BLaER1 treated with 17β-estradiol and CSF1 and Interleukin-3, amounts not matched to agents 10 nM and 100 nM (cell line): ENCODE measurements around the gene SLC30A1.

ENCODE experiments used
- H3K27ac ChIP-seq, 11 experiments: shearing (Covaris generic); formaldehyde crosslinking; 2 replicates each; pipeline ENCODE4 v1.8.1; 2022
- H3K27me3 ChIP-seq, 11 experiments: shearing (Covaris generic); formaldehyde crosslinking; 2 replicates each; pipeline ENCODE4 v1.8.1; 2022
- H3K36me3 ChIP-seq, 11 experiments: shearing (Covaris generic); formaldehyde crosslinking; 2 replicates each; pipeline ENCODE4 v1.8.1; 2022
- H3K4me1 ChIP-seq, 10 experiments: shearing (Covaris generic); formaldehyde crosslinking; 2 replicates each; pipeline ENCODE4 v1.8.1; 2022
- H3K4me2 ChIP-seq, 11 experiments: shearing (Covaris generic); formaldehyde crosslinking; 2 replicates each; pipeline ENCODE4 v1.8.1; 2022
- H3K4me3 ChIP-seq, 10 experiments: shearing (Covaris generic); formaldehyde crosslinking; 2 replicates each; pipeline ENCODE4 v1.8.1; 2022
- H3K9ac ChIP-seq, 11 experiments: shearing (Covaris generic); formaldehyde crosslinking; 2 replicates each; pipeline ENCODE4 v1.8.1; 2022
- H3K9me3 ChIP-seq, 11 experiments: shearing (Covaris generic); formaldehyde crosslinking; replicated peaks in 1 of 11; 2 replicates each; pipeline ENCODE4 v1.8.1; 2022
- H4K20me1 ChIP-seq, 11 experiments: shearing (Covaris generic); formaldehyde crosslinking; 2 replicates each; pipeline ENCODE4 v1.8.1; 2022
- Cebpa-rat ChIP-seq, 11 experiments: shearing (Covaris generic); IDR thresholded peaks; 2 replicates each; pipeline ENCODE4 v1.8.1; 2022

Gene SLC30A1

GRCh38 chr1:211538287-211538686, 40.7 kb downstream of the SLC30A1 start:
- Histone ChIP-seq H3K4me2 (no peak overlapping the region), H3K9ac (no peak overlapping the region), H3K9me3 (peaks cover 9 to 21% (median 16%) of the 10 kb centered on the region in 11 experiments; a peak in 21 of 22 replicates), H3K4me3 (no peak overlapping the region), H3K36me3 (no peaks in the 10 kb centered on the region), H4K20me1 (no peaks in the 10 kb centered on the region), H3K27me3 (no peaks in the 10 kb centered on the region), H3K27ac (no peak overlapping the region), H3K4me1 (peaks cover 0 to 10% (median 6%) of the 10 kb centered on the region in 10 experiments; a peak in 7 of 20 replicates)
- TF ChIP-seq Cebpa-rat (IDR thresholded peaks at IDR 0.05) = no peak

GRCh38 chr1:211537253-211537652, 41.7 kb downstream of the SLC30A1 start:
- H3K4me3 ChIP-seq = no peak overlapping the region
- no peak overlapping the region for H3K9ac ChIP-seq
- TF ChIP-seq Cebpa-rat (IDR thresholded peaks at IDR 0.05) = no peak
- H3K27me3 ChIP-seq = no peaks in the 10 kb centered on the region
- H3K4me2 ChIP-seq = no peak overlapping the region
- peaks cover 2 to 11% (median 6%) of the 10 kb centered on the region in 10 experiments; a peak in 16 of 20 replicates for H3K4me1 ChIP-seq
- H4K20me1 ChIP-seq = no peaks in the 10 kb centered on the region
- no peak overlapping the region for H3K27ac ChIP-seq
- H3K36me3 ChIP-seq = no peaks in the 10 kb centered on the region
- peaks cover 9 to 21% (median 16%) of the 10 kb centered on the region in 11 experiments; a peak in 21 of 22 replicates for H3K9me3 ChIP-seq

DNA sequence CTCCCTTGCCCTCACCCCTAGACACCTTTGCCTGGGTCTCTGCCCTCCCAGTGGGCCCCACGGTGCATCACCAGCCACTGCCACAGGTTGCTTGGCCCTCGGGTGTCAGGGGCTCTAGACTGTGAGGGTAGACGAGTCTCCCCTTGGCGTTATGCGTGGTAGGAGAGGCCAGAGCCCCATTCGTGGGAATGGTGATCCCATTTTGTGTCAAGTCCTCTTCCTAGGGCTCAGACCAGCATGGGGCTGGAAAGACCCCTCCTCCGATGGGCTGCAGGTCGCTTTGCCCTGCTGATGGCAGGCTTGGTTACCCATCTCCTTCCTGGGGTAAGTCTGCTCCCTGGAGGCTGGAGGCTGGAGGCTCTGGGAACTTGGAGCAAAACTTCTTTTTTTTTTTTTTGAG, 42.4 kb downstream of the SLC30A1 start:
- H3K27ac ChIP-seq = no peak overlapping the region
- H3K9me3 ChIP-seq = peaks cover 9 to 17% (median 14%) of the 10 kb centered on the region in 11 experiments; a peak in 21 of 22 replicates
- H3K9ac ChIP-seq = no peak overlapping the region
- no peak overlapping the region for H3K4me3 ChIP-seq
- H3K27me3 ChIP-seq = no peaks in the 10 kb centered on the region
- no peaks in the 10 kb centered on the region for H3K36me3 ChIP-seq
- no peak overlapping the region for H3K4me2 ChIP-seq
- no peaks in the 10 kb centered on the region; a peak in 1 of 22 replicates for H4K20me1 ChIP-seq
- H3K4me1 ChIP-seq = peaks cover 8 to 17% (median 12%) of the 10 kb centered on the region in 10 experiments
- TF ChIP-seq Cebpa-rat (IDR thresholded peaks at IDR 0.05) = no peak

GRCh38 chr1:211535346-211535745, 43.6 kb downstream of the SLC30A1 start:
- Histone ChIP-seq H3K27me3 (no peaks in the 10 kb centered on the region), H3K9ac (no peak overlapping the region), H4K20me1 (no peaks in the 10 kb centered on the region; a peak in 1 of 22 replicates), H3K4me3 (no peak overlapping the region), H3K27ac (no peak overlapping the region), H3K36me3 (no peaks in the 10 kb centered on the region), H3K4me2 (peak overlapping the region in 5 of 11 experiments; percentile 29 to 48 (median 38); a peak in 3 of 22 replicates), H3K9me3 (peaks cover 0 to 5% (median 3%) of the 10 kb centered on the region in 11 experiments; a peak in 6 of 22 replicates), H3K4me1 (peaks cover 19 to 30% (median 22%) of the 10 kb centered on the region in 10 experiments)
- TF ChIP-seq Cebpa-rat (IDR thresholded peaks at IDR 0.05) = no peak

DNA sequence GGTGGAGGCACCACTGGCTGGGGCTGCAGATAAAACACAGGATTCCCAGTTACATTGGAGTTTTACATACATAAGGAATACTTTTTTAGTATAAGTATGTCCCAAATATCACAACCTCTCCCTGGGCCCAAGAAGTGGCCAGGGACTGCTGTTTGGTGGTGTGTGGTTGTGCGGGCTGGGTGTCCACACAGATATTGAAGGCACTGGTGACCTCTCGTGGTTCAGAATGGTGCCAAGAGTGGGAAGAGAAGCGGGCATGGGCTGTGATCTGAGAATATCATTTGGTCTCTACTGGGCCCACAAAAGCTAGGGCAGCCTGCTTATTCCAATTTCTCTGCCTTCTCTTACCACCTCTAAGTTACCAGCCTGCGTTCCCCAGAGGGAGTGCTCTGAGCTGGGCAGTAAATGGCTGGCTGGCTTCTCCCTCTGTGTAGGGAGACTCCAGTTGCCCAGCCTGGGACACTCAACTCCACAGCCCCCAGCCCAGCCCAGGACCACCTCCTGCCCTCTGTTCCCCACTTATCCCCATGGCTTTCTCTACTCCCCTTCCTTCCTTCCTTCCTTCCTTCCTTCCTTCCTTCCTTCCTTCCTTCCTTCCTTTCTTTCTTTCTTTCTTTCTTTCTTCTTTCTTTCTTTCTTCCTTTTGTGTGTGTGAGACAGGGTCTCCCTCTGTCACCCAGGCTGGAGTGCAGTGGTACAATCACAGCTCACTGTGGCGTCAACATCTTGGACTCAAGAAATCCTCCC, 44.2 kb downstream of the SLC30A1 start:
- peak overlapping the region in 5 of 11 experiments; percentile 29 to 48 (median 38); a peak in 6 of 22 replicates for H3K4me2 ChIP-seq
- no peak overlapping the region for H3K4me3 ChIP-seq
- no peaks in the 10 kb centered on the region for H3K9me3 ChIP-seq
- H4K20me1 ChIP-seq = no peaks in the 10 kb centered on the region; a peak in 1 of 22 replicates
- H3K36me3 ChIP-seq = no peaks in the 10 kb centered on the region
- no peak for TF ChIP-seq Cebpa-rat (IDR thresholded peaks at IDR 0.05)
- peaks cover 24 to 36% (median 28%) of the 10 kb centered on the region in 10 experiments for H3K4me1 ChIP-seq
- no peak overlapping the region for H3K27ac ChIP-seq
- H3K27me3 ChIP-seq = no peaks in the 10 kb centered on the region
- no peak overlapping the region for H3K9ac ChIP-seq

DNA sequence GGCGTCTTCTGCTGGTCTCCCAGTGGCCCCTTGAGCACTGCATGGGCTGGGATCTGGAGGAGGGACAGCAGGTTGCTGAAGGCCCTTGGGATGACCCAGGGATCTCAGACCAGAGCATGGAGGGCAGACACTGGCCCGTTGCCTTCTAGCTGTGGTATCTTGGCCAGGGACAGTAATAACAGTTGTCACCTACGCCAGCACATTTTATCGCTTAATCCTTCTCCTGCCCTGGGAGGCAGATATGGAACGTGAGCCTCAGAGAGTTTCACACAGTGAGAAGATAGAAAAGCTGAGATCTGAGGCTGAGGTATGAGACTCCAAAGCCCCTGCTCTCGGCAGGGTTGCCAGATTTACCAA, 46.9 kb downstream of the SLC30A1 start:
- Histone ChIP-seq H4K20me1 (no peaks in the 10 kb centered on the region; a peak in 1 of 22 replicates), H3K4me1 (peaks cover 44 to 62% (median 54%) of the 10 kb centered on the region in 10 experiments), H3K4me3 (no peak overlapping the region), H3K9me3 (no peaks in the 10 kb centered on the region), H3K27me3 (no peaks in the 10 kb centered on the region), H3K9ac (no peak overlapping the region), H3K27ac (no peak overlapping the region), H3K4me2 (peak overlapping the region; percentile 24 to 89 (median 56)), H3K36me3 (no peaks in the 10 kb centered on the region)
- TF ChIP-seq Cebpa-rat (IDR thresholded peaks at IDR 0.05) = no peak

GRCh38 chr1:211531194-211532087, 47.5 kb downstream of the SLC30A1 start:
- H3K27ac ChIP-seq = no peak overlapping the region
- no peak for TF ChIP-seq Cebpa-rat (IDR thresholded peaks at IDR 0.05)
- no peaks in the 10 kb centered on the region for H3K36me3 ChIP-seq
- peaks cover 48 to 66% (median 60%) of the 10 kb centered on the region in 10 experiments for H3K4me1 ChIP-seq
- H3K9me3 ChIP-seq = no peaks in the 10 kb centered on the region
- no peak overlapping the region for H3K4me3 ChIP-seq
- H3K9ac ChIP-seq = peak overlapping the region in 1 of 11 experiments; percentile 4; a peak in 1 of 22 replicates
- H4K20me1 ChIP-seq = no peaks in the 10 kb centered on the region; a peak in 1 of 22 replicates
- H3K27me3 ChIP-seq = no peaks in the 10 kb centered on the region
- H3K4me2 ChIP-seq = peak overlapping the region; percentile 24 to 89 (median 56)

- peaks cover 45 to 65% (median 61%) of the 10 kb centered on the region in 10 experiments for H3K4me1 ChIP-seq
- no peaks in the 10 kb centered on the region for H3K36me3 ChIP-seq
- no peaks in the 10 kb centered on the region for H3K9me3 ChIP-seq
- H3K27me3 ChIP-seq = no peaks in the 10 kb centered on the region
- no peak overlapping the region for H3K4me3 ChIP-seq
- H3K4me2 ChIP-seq = peak overlapping the region in 7 of 11 experiments; percentile 0 to 89 (median 63); a peak in 15 of 22 replicates
- no peak overlapping the region for H3K9ac ChIP-seq
- no peak overlapping the region for H3K27ac ChIP-seq
- no peak for TF ChIP-seq Cebpa-rat (IDR thresholded peaks at IDR 0.05)
- H4K20me1 ChIP-seq = no peaks in the 10 kb centered on the region; a peak in 1 of 22 replicates
These were observed 48.9 kb downstream of the SLC30A1 start for GRCh38 chr1:211530102-211530501.

GRCh38 chr1:211529453-211529852, 49.5 kb downstream of the SLC30A1 start:
- no peaks in the 10 kb centered on the region for H3K9me3 ChIP-seq
- H3K9ac ChIP-seq = no peak overlapping the region
- H4K20me1 ChIP-seq = no peaks in the 10 kb centered on the region; a peak in 1 of 22 replicates
- H3K4me3 ChIP-seq = no peak overlapping the region; a peak in 1 of 20 replicates
- H3K36me3 ChIP-seq = no peaks in the 10 kb centered on the region
- H3K4me1 ChIP-seq = peaks cover 39 to 65% (median 55%) of the 10 kb centered on the region in 10 experiments
- no peak overlapping the region for H3K27ac ChIP-seq
- no peaks in the 10 kb centered on the region for H3K27me3 ChIP-seq
- H3K4me2 ChIP-seq = peak overlapping the region in 9 of 11 experiments; percentile 6 to 89 (median 52); a peak in 17 of 22 replicates
- TF ChIP-seq Cebpa-rat (IDR thresholded peaks at IDR 0.05) = no peak
